H9 (cell line): ENCODE data around the gene MTMR8. TPM values are rescaled to one million over a fixed set of nuclear protein-coding genes. Genes with fewer than 3 reads are reported as not detected.

Source experiments
- DNase-seq: peaks from one replicate; pipeline ENCODE4 v3.0.0-alpha.2; 2017
- H2AFZ ChIP-seq: one replicate; pipeline ENCODE4 v1.6.1; 2013; ENCODE audit warnings: mild to moderate bottlenecking, low read length, control low read depth, moderate library complexity
- H2AK5ac ChIP-seq: 2 replicates; pipeline ENCODE4 v1.6.1; 2013; ENCODE audit warnings: low read length, control low read depth, mixed read lengths; ENCODE audit not compliant: insufficient read length
- H2BK120ac ChIP-seq: one replicate; pipeline ENCODE4 v1.6.1; 2013; ENCODE audit warnings: low read depth, mild to moderate bottlenecking, low read length, control low read depth, inconsistent platforms; ENCODE audit not compliant: poor library complexity, severe bottlenecking
- H2BK12ac ChIP-seq: 2 replicates; pipeline ENCODE4 v1.6.1; 2013; ENCODE audit warnings: low read length, control low read depth, mixed read lengths, low read depth; ENCODE audit not compliant: insufficient read length
- H2BK15ac ChIP-seq: 2 replicates; pipeline ENCODE4 v1.6.1; 2013; ENCODE audit warnings: low read depth, low read length, control low read depth
- H2BK20ac ChIP-seq: one replicate; pipeline ENCODE4 v1.6.1; 2013; ENCODE audit warnings: low read depth, mild to moderate bottlenecking, low read length, control low read depth, inconsistent platforms; ENCODE audit not compliant: poor library complexity, severe bottlenecking
- H2BK5ac ChIP-seq: 2 replicates; pipeline ENCODE4 v1.6.1; 2013; ENCODE audit warnings: low read length, control low read depth, mixed read lengths; ENCODE audit not compliant: insufficient read length
- H3K14ac ChIP-seq: 2 replicates; pipeline ENCODE4 v1.6.1; 2013; ENCODE audit warnings: low read length, control low read depth; ENCODE audit not compliant: insufficient read depth
- H3K18ac ChIP-seq: 2 replicates; pipeline ENCODE4 v1.6.1; 2013; ENCODE audit warnings: low read depth, mild to moderate bottlenecking, mixed read lengths, low read length, control low read depth; ENCODE audit not compliant: insufficient read length
- H3K23ac ChIP-seq: 2 replicates; pipeline ENCODE4 v1.6.1; 2013; ENCODE audit warnings: low read length, control low read depth, mixed read lengths, low read depth; ENCODE audit not compliant: insufficient read length
- H3K23me2 ChIP-seq: 2 replicates; pipeline ENCODE4 v1.6.1; 2013; ENCODE audit warnings: low read depth, mild to moderate bottlenecking, mixed read lengths, low read length, control low read depth; ENCODE audit not compliant: insufficient read length, poor library complexity, severe bottlenecking
- H3K27ac ChIP-seq: 2 replicates; pipeline ENCODE4 v1.5.1; 2013; ENCODE audit warnings: low read length, control low read depth, mixed read lengths, low read depth; ENCODE audit not compliant: insufficient read length
- H3K27me3 ChIP-seq: 2 replicates; pipeline ENCODE4 v1.6.1; 2013; ENCODE audit warnings: low read length, control low read depth, inconsistent platforms; ENCODE audit not compliant: insufficient read depth
- H3K4ac ChIP-seq: 2 replicates; pipeline ENCODE4 v1.6.1; 2013; ENCODE audit warnings: low read depth, mild to moderate bottlenecking, control low read depth, inconsistent platforms, low read length, moderate library complexity
- H3K4me1 ChIP-seq: 2 replicates; pipeline ENCODE4 v1.6.1; 2013; ENCODE audit warnings: low read length, control low read depth, inconsistent platforms; ENCODE audit not compliant: insufficient read depth
- H3K4me2 ChIP-seq: 2 replicates; pipeline ENCODE4 v1.6.1; 2013; ENCODE audit warnings: low read length, control low read depth, mixed read lengths; ENCODE audit not compliant: insufficient read length, insufficient read depth
- H3K56ac ChIP-seq: 2 replicates; pipeline ENCODE4 v1.6.1; 2013; ENCODE audit warnings: low read depth, mild to moderate bottlenecking, mixed read lengths, low read length, control low read depth; ENCODE audit not compliant: insufficient read length
- H3K79me1 ChIP-seq: 2 replicates; pipeline ENCODE4 v1.6.1; 2013; ENCODE audit warnings: low read depth, mild to moderate bottlenecking, moderate library complexity, low read length, control low read depth, inconsistent platforms; ENCODE audit not compliant: insufficient read depth, poor library complexity, severe bottlenecking
- H3K79me2 ChIP-seq: 2 replicates; pipeline ENCODE4 v1.6.1; 2013; ENCODE audit warnings: low read length, control low read depth, inconsistent platforms; ENCODE audit not compliant: insufficient read depth
- H3K9ac ChIP-seq: 2 replicates; pipeline ENCODE4 v1.6.1; 2013; ENCODE audit warnings: low read length, control low read depth, mixed read lengths; ENCODE audit not compliant: insufficient read length; ENCODE audit errors: extremely low read depth
- H3K9me3 ChIP-seq: one replicate; pipeline ENCODE4 v1.6.1; 2013; ENCODE audit warnings: low read depth, low read length, inconsistent platforms; ENCODE audit not compliant: control insufficient read depth
- H3T11ph ChIP-seq: one replicate; pipeline ENCODE4 v1.6.1; 2013; ENCODE audit warnings: mild to moderate bottlenecking, low read length, control low read depth, inconsistent platforms
- H4K20me1 ChIP-seq: one replicate; pipeline ENCODE4 v1.6.1; 2013; ENCODE audit not compliant: control insufficient read depth, insufficient read length, insufficient read depth
- H4K5ac ChIP-seq: 2 replicates; pipeline ENCODE4 v1.6.1; 2013; ENCODE audit warnings: low read depth, mild to moderate bottlenecking, mixed read lengths, low read length, control low read depth; ENCODE audit not compliant: insufficient read length
- H4K8ac ChIP-seq: replicated peaks from 2 replicates; pipeline ENCODE4 v1.6.1; 2013; ENCODE audit warnings: low read length, control low read depth, mixed read lengths, low read depth; ENCODE audit not compliant: insufficient read length
- H4K91ac ChIP-seq: 2 replicates; pipeline ENCODE4 v1.6.1; 2013; ENCODE audit warnings: low read depth, mild to moderate bottlenecking, moderate library complexity, mixed read lengths, low read length, control low read depth; ENCODE audit not compliant: insufficient read length
- H3K27ac Mint-ChIP-seq, 3 experiments: 2 replicates in 2 of 3; 3 replicates in 1 of 3; pipeline ENCODE4 v1.8.0; 2020 to 2021; ENCODE audit warnings: mixed read lengths in 3 of 3, mild to moderate bottlenecking in 1 of 3, moderate library complexity in 1 of 3
- H3K27me3 Mint-ChIP-seq: 2 replicates; pipeline ENCODE4 v1.8.0; 2021; ENCODE audit warnings: low read depth, mild to moderate bottlenecking, moderate library complexity, mixed read lengths
- H3K36me3 Mint-ChIP-seq, 3 experiments: 2 replicates in 2 of 3; 3 replicates in 1 of 3; pipeline ENCODE4 v1.8.0; 2020 to 2021; ENCODE audit warnings: low read depth in 3 of 3, mixed read lengths in 3 of 3; ENCODE audit not compliant: insufficient read depth in 1 of 3
- H3K4me1 Mint-ChIP-seq, 2 experiments: 2 replicates each; pipeline ENCODE4 v1.8.0; 2020; ENCODE audit warnings: mixed read lengths in 2 of 2
- H3K4me3 Mint-ChIP-seq, 2 experiments: 2 replicates in 1 of 2; 3 replicates in 1 of 2; pipeline ENCODE4 v1.8.0; 2020 to 2021; ENCODE audit warnings: mild to moderate bottlenecking in 2 of 2, mixed read lengths in 2 of 2, moderate library complexity in 1 of 2
- H3K9me3 Mint-ChIP-seq, 2 experiments: 2 replicates in 1 of 2; 3 replicates in 1 of 2; pipeline ENCODE4 v1.8.0; 2020; ENCODE audit warnings: mild to moderate bottlenecking in 2 of 2, mixed read lengths in 2 of 2, moderate library complexity in 1 of 2
- CTCF ChIP-seq: fragments of 200-600 bp; sonication (generic); conservative IDR thresholded peaks from 3 replicates; pipeline ENCODE4 v1.8.0; 2021; ENCODE audit warnings: antibody characterized with exemption, mild to moderate bottlenecking
- total RNA-seq: library from RNA; stranded (reverse); gene quantifications from 2 replicates; pipeline ENCODE4 v1.2.1, GENCODE V29; 2021

MTMR8 gene
- total RNA-seq, 1 experiment from 2014 or later: 5.2 TPM

GRCh38 chrX:64330284-64330683 is 65.0 kb downstream of the MTMR8 start:
- peaks cover 16 to 32% (median 19%) of the 10 kb centered on the region in 3 experiments for H3K36me3 Mint-ChIP-seq
- no peak overlapping the region for H3K4me2 ChIP-seq
- H3K27ac ChIP-seq: no peak overlapping the region

More at GRCh38 chrX:64330284-64330683, 65.0 kb downstream of the MTMR8 start:
- peaks cover 31 to 38% of the 10 kb centered on the region in 2 experiments for H3K9me3 Mint-ChIP-seq
- Histone ChIP-seq H4K91ac (no peak overlapping the region), H2AK5ac (no peak overlapping the region), H2BK15ac (no peak overlapping the region), H3K14ac (no peak overlapping the region), H3K56ac (no peak overlapping the region), H2BK120ac (no peak overlapping the region), H3K4ac (no peak overlapping the region), H3K27me3 (no peaks in the 10 kb centered on the region), H2BK20ac (no peak overlapping the region), H3K9me3 (peaks cover 6% of the 10 kb centered on the region), H2BK12ac (no peak overlapping the region), H3K9ac (no peak overlapping the region), H2AFZ (no peak overlapping the region), H3T11ph (no peak overlapping the region), H4K20me1 (no peaks in the 10 kb centered on the region), H3K79me1 (no peaks in the 10 kb centered on the region), H3K23me2 (no peaks in the 10 kb centered on the region), H3K4me1 (no peaks in the 10 kb centered on the region), H3K18ac (no peak overlapping the region), H2BK5ac (no peak overlapping the region), H3K79me2 (no peaks in the 10 kb centered on the region), H4K5ac (no peak overlapping the region), H4K8ac (no peak overlapping the region), H3K23ac (no peak overlapping the region)
- H3K27me3 Mint-ChIP-seq: no peaks in the 10 kb centered on the region
- H3K4me1 Mint-ChIP-seq: no peaks in the 10 kb centered on the region
- TF ChIP-seq CTCF: no peak
- no peak overlapping the region for H3K27ac Mint-ChIP-seq
- H3K4me3 Mint-ChIP-seq: no peak overlapping the region
- no peak for DNase-seq
